Naive B cell (primary cell): Measurements from ENCODE around the gene POU3F2. TPM values are rescaled to one million over a fixed set of nuclear protein-coding genes. Genes with fewer than 3 reads are reported as not detected.
A peak's percentile ranks its signal among the peaks of the same experiment; 100 is the strongest.

Source experiments
- ATAC-seq, 2 donors: fragments of 150-1000 bp; cut with Tn5 transposase; 2 replicates each; pipeline ENCODE4 v1.10.0; 2021; ENCODE audit warnings: low read depth in 2 of 2, mild to moderate bottlenecking in 2 of 2, moderate library complexity in 2 of 2
- DNase-seq: peaks from one replicate; pipeline ENCODE4 v3.0.0; 2022
- H3K27ac Mint-ChIP-seq, 6 donors: one replicate each; pipeline ENCODE4 v1.8.0; 2020 to 2022; ENCODE audit warnings: mild to moderate bottlenecking in 6 of 6, mixed read lengths in 6 of 6, moderate library complexity in 5 of 6, inconsistent platforms in 2 of 6
- H3K27me3 Mint-ChIP-seq, 3 donors: one replicate each; pipeline ENCODE4 v1.8.0; 2021 to 2022; ENCODE audit warnings: mixed read lengths in 3 of 3, mild to moderate bottlenecking in 1 of 3
- H3K36me3 Mint-ChIP-seq, 2 donors: one replicate each; pipeline ENCODE4 v1.8.0; 2020 to 2022; ENCODE audit warnings: mixed read lengths in 2 of 2, inconsistent platforms in 1 of 2, mild to moderate bottlenecking in 1 of 2
- H3K4me1 Mint-ChIP-seq, 3 donors: one replicate each; pipeline ENCODE4 v1.8.0; 2020 to 2022; ENCODE audit warnings: mixed read lengths in 3 of 3, inconsistent platforms in 1 of 3, mild to moderate bottlenecking in 1 of 3, moderate library complexity in 1 of 3
- H3K4me3 Mint-ChIP-seq, 8 donors: one replicate each; pipeline ENCODE4 v1.8.0; 2020 to 2022; ENCODE audit warnings: mild to moderate bottlenecking in 8 of 8, mixed read lengths in 8 of 8, moderate library complexity in 8 of 8, inconsistent platforms in 2 of 8
- H3K9me3 Mint-ChIP-seq, 7 donors: one replicate each; pipeline ENCODE4 v1.8.0; 2020 to 2022; ENCODE audit warnings: mixed read lengths in 7 of 7, mild to moderate bottlenecking in 5 of 7, inconsistent platforms in 2 of 7, moderate library complexity in 1 of 7
- polyA plus RNA-seq, 6 donors: library from polyadenylated mRNA; unstranded; fragments of 300-500 nt; fragmentation: Illumina TruSeq; gene quantifications; one replicate each; pipeline ENCODE4 v1.2.3, GENCODE V29; 2021; ENCODE audit warnings: low read depth in 6 of 6

POU3F2 gene
- polyA plus RNA-seq, 6 donors from 2014 or later: not detected

- H3K27me3 Mint-ChIP-seq: peaks cover 80 to 94% (median 91%) of the 10 kb centered on the region in 3 donors
- peaks cover 0 to 16% of the 10 kb centered on the region in 2 donors for H3K36me3 Mint-ChIP-seq
- DNase-seq (no peak), ATAC-seq (no peak)
- H3K27ac Mint-ChIP-seq: peak overlapping the region in 3 of 6 donors; percentile 59 to 79 (median 78)
- H3K4me3 Mint-ChIP-seq: peak overlapping the region; percentile 1 to 75 (median 61)
- peaks cover 23 to 36% (median 27%) of the 10 kb centered on the region in 3 donors for H3K4me1 Mint-ChIP-seq
- peaks cover 0 to 13% (median 1%) of the 10 kb centered on the region in 7 donors for H3K9me3 Mint-ChIP-seq
Observed at GRCh38 chr6:98824162-98824901, 10.0 kb upstream of the POU3F2 start.

GRCh38 chr6:98824902-98825599 is 9.3 kb upstream of the POU3F2 start:
- H3K27me3 Mint-ChIP-seq: peaks cover 79 to 94% (median 92%) of the 10 kb centered on the region in 3 donors
- peak overlapping the region in 5 of 8 donors; percentile 3 to 57 (median 10) for H3K4me3 Mint-ChIP-seq

GRCh38 chr6:98825600-98826230 is 8.7 kb upstream of the POU3F2 start:
- peaks cover 0 to 14% (median 3%) of the 10 kb centered on the region in 7 donors for H3K9me3 Mint-ChIP-seq
- H3K27ac Mint-ChIP-seq: peak overlapping the region in 1 of 6 donors; percentile 51
- DNase-seq (no peak), ATAC-seq (no peak)
- H3K36me3 Mint-ChIP-seq: peaks cover 0 to 16% of the 10 kb centered on the region in 2 donors
- peaks cover 82 to 97% (median 95%) of the 10 kb centered on the region in 3 donors for H3K27me3 Mint-ChIP-seq
- H3K4me1 Mint-ChIP-seq: peaks cover 25 to 38% (median 28%) of the 10 kb centered on the region in 3 donors
- peak overlapping the region in 2 of 8 donors; percentile 3 to 4 for H3K4me3 Mint-ChIP-seq

More at GRCh38 chr6:98824902-98825599, 9.3 kb upstream of the POU3F2 start:
- peaks cover 23 to 38% (median 27%) of the 10 kb centered on the region in 3 donors for H3K4me1 Mint-ChIP-seq
- peak overlapping the region in 2 of 6 donors; percentile 31 to 40 for H3K27ac Mint-ChIP-seq
- peaks cover 0 to 16% of the 10 kb centered on the region in 2 donors for H3K36me3 Mint-ChIP-seq
- ATAC-seq: no peak
- peaks cover 0 to 14% (median 1%) of the 10 kb centered on the region in 7 donors for H3K9me3 Mint-ChIP-seq
- no peak for DNase-seq

- peaks cover 0 to 16% of the 10 kb centered on the region in 2 donors for H3K36me3 Mint-ChIP-seq
- ATAC-seq (no peak), DNase-seq (no peak)
- H3K27ac Mint-ChIP-seq: peak overlapping the region in 3 of 6 donors; percentile 32 to 92 (median 80)
- peaks cover 40 to 55% (median 40%) of the 10 kb centered on the region in 3 donors for H3K4me1 Mint-ChIP-seq
- peaks cover 82 to 98% (median 94%) of the 10 kb centered on the region in 3 donors for H3K27me3 Mint-ChIP-seq
- H3K4me3 Mint-ChIP-seq: peak overlapping the region in 1 of 8 donors; percentile 43
- peaks cover 0 to 17% (median 3%) of the 10 kb centered on the region in 7 donors for H3K9me3 Mint-ChIP-seq
Observed at GRCh38 chr6:98827295-98828159, 6.8 kb upstream of the POU3F2 start.

- ATAC-seq: no peak
- Mint-ChIP-seq H3K36me3 (peaks cover 0 to 16% of the 10 kb centered on the region in 2 donors), H3K4me3 (peak overlapping the region in 2 of 8 donors; percentile 27 to 42), H3K27ac (peak overlapping the region in 1 of 6 donors; percentile 64), H3K9me3 (peaks cover 0 to 17% (median 3%) of the 10 kb centered on the region in 7 donors), H3K4me1 (peaks cover 46 to 63% (median 47%) of the 10 kb centered on the region in 3 donors), H3K27me3 (peaks cover 83 to 98% (median 97%) of the 10 kb centered on the region in 3 donors)
- no peak for DNase-seq
Observed at GRCh38 chr6:98828211-98828788, 6.1 kb upstream of the POU3F2 start.

- Mint-ChIP-seq H3K27me3 (peaks cover 83 to 98% (median 97%) of the 10 kb centered on the region in 3 donors), H3K36me3 (peaks cover 0 to 16% of the 10 kb centered on the region in 2 donors), H3K4me1 (peaks cover 50 to 64% (median 51%) of the 10 kb centered on the region in 3 donors), H3K9me3 (peaks cover 0 to 17% (median 3%) of the 10 kb centered on the region in 7 donors), H3K27ac (peak overlapping the region in 1 of 6 donors; percentile 52), H3K4me3 (peak overlapping the region in 6 of 8 donors; percentile 14 to 81 (median 48))
- DNase-seq (no peak), ATAC-seq (no peak)
Observed at GRCh38 chr6:98828941-98829411, 5.4 kb upstream of the POU3F2 start.

GRCh38 chr6:98830146-98830545 is 4.2 kb upstream of the POU3F2 start:
- Mint-ChIP-seq H3K27me3 (peaks cover 79 to 94% (median 92%) of the 10 kb centered on the region in 3 donors), H3K36me3 (peaks cover 0 to 10% of the 10 kb centered on the region in 2 donors), H3K4me3 (peak overlapping the region in 4 of 8 donors; percentile 15 to 61 (median 28)), H3K27ac (no peak overlapping the region), H3K4me1 (peaks cover 50 to 58% (median 50%) of the 10 kb centered on the region in 3 donors), H3K9me3 (peaks cover 0 to 17% (median 3%) of the 10 kb centered on the region in 7 donors)
- no peak for DNase-seq
- ATAC-seq: no peak

GRCh38 chr6:98831057-98831958 is 3.1 kb upstream of the POU3F2 start:
- Mint-ChIP-seq H3K4me3 (peak overlapping the region; percentile 61 to 92 (median 82)), H3K4me1 (peaks cover 55 to 65% (median 56%) of the 10 kb centered on the region in 3 donors), H3K36me3 (peaks cover 0 to 16% of the 10 kb centered on the region in 2 donors), H3K9me3 (peaks cover 0 to 14% (median 1%) of the 10 kb centered on the region in 7 donors), H3K27me3 (peaks cover 76 to 92% (median 91%) of the 10 kb centered on the region in 3 donors), H3K27ac (peak overlapping the region in 3 of 6 donors; percentile 35 to 76 (median 74))
- no peak for ATAC-seq
- no peak for DNase-seq

- Mint-ChIP-seq H3K4me3 (peak overlapping the region; percentile 61 to 92 (median 85)), H3K27ac (peak overlapping the region in 3 of 6 donors; percentile 44 to 71 (median 68)), H3K9me3 (peaks cover 0 to 14% (median 1%) of the 10 kb centered on the region in 7 donors), H3K4me1 (peaks cover 57 to 68% (median 57%) of the 10 kb centered on the region in 3 donors), H3K36me3 (peaks cover 0 to 16% of the 10 kb centered on the region in 2 donors), H3K27me3 (peaks cover 75 to 92% (median 91%) of the 10 kb centered on the region in 3 donors)
- DNase-seq (no peak), ATAC-seq (no peak)
Observed at GRCh38 chr6:98831959-98832283, 2.5 kb upstream of the POU3F2 start.

GRCh38 chr6:98832284-98833056 is 1.9 kb upstream of the POU3F2 start:
- no peak for DNase-seq
- Mint-ChIP-seq H3K9me3 (peaks cover 0 to 16% (median 1%) of the 10 kb centered on the region in 7 donors), H3K27ac (peak overlapping the region in 3 of 6 donors; percentile 34 to 94 (median 71)), H3K27me3 (peaks cover 74 to 92% (median 91%) of the 10 kb centered on the region in 3 donors), H3K36me3 (peaks cover 0 to 16% of the 10 kb centered on the region in 2 donors), H3K4me1 (peaks cover 54 to 63% (median 54%) of the 10 kb centered on the region in 3 donors), H3K4me3 (peak overlapping the region; percentile 89 to 97 (median 92))
- no peak for ATAC-seq
